Esophagus squamous epithelium (tissue), 5 donors: ENCODE data around the gene ZNRF3. TPM values are rescaled to one million over a fixed set of nuclear protein-coding genes. Genes with fewer than 3 reads are reported as not detected.
"Not testable (repeated sequence)": the region's sequence is repeated elsewhere in the genome, so short reads cannot be mapped to it uniquely, and the experiment has no call there.

ENCODE experiments used
- DNase-seq: peaks from one replicate; lab custom pipeline; 2025; lab: John Stamatoyannopoulos, UW
- H3K27ac ChIP-seq, 4 donors: fragments of 200-600 bp; sonication (generic); one replicate each; pipeline ENCODE4 v1.5.1; 2016 to 2019; ENCODE audit warnings: mild to moderate bottlenecking in 1 of 4
- H3K27me3 ChIP-seq, 4 donors: fragments of 200-600 bp; sonication (generic); 1 replicate in 3 of 4; 2 replicates in 1 of 4; pipeline versions ENCODE4 v1.5.1 to v1.6.0; 2017 to 2021; ENCODE audit warnings: antibody characterized with exemption in 1 of 4
- H3K36me3 ChIP-seq, 3 donors: fragments of 200-600 bp; sonication (generic); one replicate each; pipeline ENCODE4 v1.5.1; 2016 to 2019
- H3K4me1 ChIP-seq, 3 donors: fragments of 200-600 bp; sonication (generic); one replicate each; pipeline ENCODE4 v1.5.1; 2017 to 2019
- H3K4me3 ChIP-seq, 4 donors: fragments of 200-600 bp; sonication (generic); 1 replicate in 3 of 4; 2 replicates in 1 of 4; pipeline ENCODE4 v1.5.1; 2016 to 2019; ENCODE audit warnings: mild to moderate bottlenecking in 2 of 4, moderate library complexity in 1 of 4
- H3K9me3 ChIP-seq, 3 donors: fragments of 200-600 bp; sonication (generic); one replicate each; pipeline ENCODE4 v1.5.1; 2016 to 2019
- CTCF ChIP-seq, 6 experiments: fragments of 450-650 bp in 4 of 6; fragments of 200-600 bp in 2 of 6; sonication (generic) in 2 of 6; IDR thresholded peaks; one replicate each; pipeline ENCODE4 v1.5.1; 2016 to 2019; ENCODE audit warnings: antibody characterized with exemption in 6 of 6, mild to moderate bottlenecking in 4 of 6, moderate library complexity in 4 of 6
- POLR2A ChIP-seq, 4 donors: fragments of 450-650 bp; IDR thresholded peaks; one replicate each; pipeline ENCODE4 v1.6.1; 2017; ENCODE audit warnings: antibody characterized with exemption in 4 of 4, mild to moderate bottlenecking in 4 of 4, moderate library complexity in 3 of 4
- WGBS, 2 donors: methylation state at CpG; one replicate each; pipeline ENCODE4 v1.1.5; 2018; 5-methylcytosine and 5-hydroxymethylcytosine counted together
- intact Hi-C: fragments of 100-400 bp; cut with DNase I; formaldehyde crosslinking; loops from one replicate; pipeline ENCODE4 v1.15.0; 2022
- total RNA-seq, 4 donors: library from RNA; depleted of rRNA; stranded (reverse); fragments of >200 nt; gene quantifications; one replicate each; pipeline ENCODE4 v1.1.0, GENCODE V29; 2016
- donor health status: DM: yes; HTN: yes; CAD: no.

ZNRF3 gene
- total RNA-seq, 4 donors from 2014 or later: 6.6 to 10.9 (median 7.2) TPM

DNA sequence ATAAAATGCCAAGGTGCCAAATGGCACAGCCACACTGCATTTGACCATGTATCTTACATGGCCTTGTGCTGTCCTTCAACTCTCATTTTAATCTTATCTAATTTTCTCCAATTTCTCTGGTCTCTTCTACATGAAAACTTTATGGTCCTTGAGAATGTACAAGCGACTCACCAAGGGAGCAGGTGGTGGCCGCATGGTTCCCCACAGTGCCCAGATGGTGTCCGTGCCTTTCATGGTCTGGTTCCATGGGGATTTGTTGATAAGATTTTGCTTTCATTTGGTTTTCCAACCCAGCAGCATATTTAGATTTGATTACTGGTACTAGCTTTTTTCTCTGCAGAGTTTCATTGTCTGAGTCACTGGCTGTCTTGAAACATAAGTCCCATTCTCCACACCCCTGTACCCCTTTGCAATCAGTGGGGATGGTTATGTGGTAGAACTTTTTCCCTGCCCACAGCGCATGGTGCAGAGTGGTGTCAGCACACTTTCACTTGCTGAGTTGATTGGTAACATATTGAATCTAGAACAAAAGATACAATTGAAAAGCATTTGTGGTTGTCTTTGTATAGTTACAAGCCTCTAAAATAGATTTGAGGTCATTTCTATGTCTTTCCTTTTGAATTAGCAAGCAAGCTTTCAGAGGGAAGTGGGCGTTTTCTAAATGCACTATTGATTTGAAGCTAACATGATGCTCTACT lies 24.1 kb downstream of the ZNRF3 start:
- H3K4me1 ChIP-seq: peaks cover 26 to 94% (median 43%) of the 10 kb centered on the region in 3 donors
- TF ChIP-seq POLR2A (IDR thresholded peaks at IDR 0.05): no peak
- no peak for TF ChIP-seq CTCF (IDR thresholded peaks at IDR 0.05)
- H3K9me3 ChIP-seq: no peaks in the 10 kb centered on the region
- intact Hi-C loops: no loop called here
- no peak overlapping the region for H3K27ac ChIP-seq
- WGBS, 2 donors: 76 to 80% methylated on average over 5 of the region's 5 CpGs
- no peaks in the 10 kb centered on the region for H3K27me3 ChIP-seq
- no peaks in the 10 kb centered on the region for H3K36me3 ChIP-seq
- no peak for DNase-seq
- no peak overlapping the region for H3K4me3 ChIP-seq

GRCh38 chr22:28908810-28909209 lies 25.4 kb downstream of the ZNRF3 start:
- H3K36me3 ChIP-seq, intact Hi-C loops, H3K27ac ChIP-seq, H3K27me3 ChIP-seq, H3K4me3 ChIP-seq, DNase-seq, H3K9me3 ChIP-seq: not testable (repeated sequence)
- WGBS, 2 donors: 61 to 66% methylated on average over 9 to 10 of the region's 10 CpGs
- H3K4me1 ChIP-seq: peaks cover 15 to 86% (median 32%) of the 10 kb centered on the region in 3 donors

- WGBS, 2 donors: 67 to 84% methylated on average over 5 of the region's 5 CpGs
- DNase-seq: no peak
- intact Hi-C loops: no loop called here
- no peak for TF ChIP-seq POLR2A (IDR thresholded peaks at IDR 0.05)
- no peak for TF ChIP-seq CTCF (IDR thresholded peaks at IDR 0.05)
- Histone ChIP-seq H3K27ac (no peak overlapping the region), H3K36me3 (no peaks in the 10 kb centered on the region), H3K4me3 (no peak overlapping the region), H3K4me1 (peaks cover 12 to 80% (median 27%) of the 10 kb centered on the region in 3 donors), H3K27me3 (no peaks in the 10 kb centered on the region), H3K9me3 (no peaks in the 10 kb centered on the region)
These were observed 26.0 kb downstream of the ZNRF3 start for GRCh38 chr22:28909375-28909774.

- WGBS, 2 donors: 43 to 69% methylated on average over 3 of the region's 3 CpGs
- no peak for DNase-seq
- Histone ChIP-seq H3K9me3 (no peaks in the 10 kb centered on the region), H3K36me3 (no peaks in the 10 kb centered on the region), H3K4me1 (peaks cover 12 to 67% (median 18%) of the 10 kb centered on the region in 3 donors), H3K27me3 (no peaks in the 10 kb centered on the region), H3K27ac (peak overlapping the region in 3 of 4 donors; percentile 30 to 68 (median 58)), H3K4me3 (no peak overlapping the region)
- intact Hi-C loops: no loop called here
- TF ChIP-seq CTCF (IDR thresholded peaks at IDR 0.05): no peak
- TF ChIP-seq POLR2A (IDR thresholded peaks at IDR 0.05): no peak
These were observed 27.4 kb downstream of the ZNRF3 start for GRCh38 chr22:28910569-28911303.

- Histone ChIP-seq H3K4me3 (no peak overlapping the region), H3K4me1 (peaks cover 12 to 65% (median 18%) of the 10 kb centered on the region in 3 donors), H3K9me3 (no peaks in the 10 kb centered on the region), H3K27ac (peak overlapping the region in 3 of 4 donors; percentile 30 to 68 (median 58)), H3K27me3 (no peaks in the 10 kb centered on the region), H3K36me3 (no peaks in the 10 kb centered on the region)
- TF ChIP-seq CTCF (IDR thresholded peaks at IDR 0.05) (no peak), POLR2A (IDR thresholded peaks at IDR 0.05) (no peak)
- intact Hi-C loops: no loop called here
- no peak for DNase-seq
- WGBS, 2 donors: 67 to 71% methylated on average over 4 of the region's 4 CpGs
These were observed 27.9 kb downstream of the ZNRF3 start for GRCh38 chr22:28911304-28911690.
